Measurements from ENCODE around the gene ARHGEF28. TPM values are rescaled to one million over a fixed set of nuclear protein-coding genes. Genes with fewer than 3 reads are reported as not detected.

Gene ARHGEF28
- total RNA-seq, 2 donors from 2014 or later, result 0.16 to 0.17 TPM

DNA sequence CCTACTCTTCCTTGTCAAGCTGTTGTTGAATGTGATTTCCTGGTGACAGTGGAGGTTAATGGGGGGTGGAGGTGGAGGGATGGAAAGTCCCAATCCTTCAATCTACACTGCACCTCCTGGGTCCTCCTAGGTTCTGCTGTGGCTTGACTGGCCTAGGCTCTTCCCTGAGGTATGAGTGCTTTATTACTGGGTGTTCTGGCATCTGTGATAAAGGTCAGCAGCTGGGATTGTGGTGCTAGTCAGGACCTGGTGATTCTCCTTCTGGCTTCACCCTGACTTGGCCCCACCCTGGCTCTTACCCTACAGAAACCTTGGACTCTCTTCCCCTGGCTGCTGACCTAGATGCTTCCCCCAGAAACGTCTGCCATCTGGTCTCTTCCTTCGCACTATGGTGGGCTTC is 194.3 kb downstream of the ARHGEF28 start:
- Mint-ChIP-seq H3K36me3 (ENCODE audit: low read depth) (no peaks in the 10 kb centered on the region), H3K4me1 (no peaks in the 10 kb centered on the region), H3K27ac (no peak overlapping the region), H3K27me3 (peaks cover 5% of the 10 kb centered on the region), H3K4me3 (no peak overlapping the region), H3K9me3 (no peaks in the 10 kb centered on the region)
- no peak for ATAC-seq (replicated peaks)

DNA sequence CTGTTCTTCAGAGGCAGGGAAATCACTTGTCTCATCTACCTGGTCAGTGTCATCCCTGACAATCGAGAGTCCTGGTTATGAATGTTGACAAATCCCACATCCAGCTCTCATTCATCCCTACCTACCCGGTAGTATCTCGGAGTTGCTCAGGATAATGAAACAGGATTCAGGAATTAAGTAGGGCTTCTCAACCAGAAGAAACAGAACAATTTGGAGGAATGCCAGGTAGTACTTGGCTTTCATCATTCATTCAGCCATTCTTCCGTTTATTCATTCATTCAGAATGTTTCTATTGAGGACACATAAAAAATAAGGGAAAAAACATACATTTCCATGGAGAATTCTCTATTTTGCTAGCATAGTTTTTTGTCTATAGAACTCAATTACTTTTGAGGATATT is 195.0 kb downstream of the ARHGEF28 start:
- H3K9me3 Mint-ChIP-seq, result no peaks in the 10 kb centered on the region
- peaks cover 5% of the 10 kb centered on the region for H3K27me3 Mint-ChIP-seq
- no peaks in the 10 kb centered on the region for H3K36me3 Mint-ChIP-seq (ENCODE audit: low read depth)
- H3K4me1 Mint-ChIP-seq, result no peaks in the 10 kb centered on the region
- H3K27ac Mint-ChIP-seq, result no peak overlapping the region
- H3K4me3 Mint-ChIP-seq, result no peak overlapping the region
- no peak for ATAC-seq (replicated peaks)

DNA sequence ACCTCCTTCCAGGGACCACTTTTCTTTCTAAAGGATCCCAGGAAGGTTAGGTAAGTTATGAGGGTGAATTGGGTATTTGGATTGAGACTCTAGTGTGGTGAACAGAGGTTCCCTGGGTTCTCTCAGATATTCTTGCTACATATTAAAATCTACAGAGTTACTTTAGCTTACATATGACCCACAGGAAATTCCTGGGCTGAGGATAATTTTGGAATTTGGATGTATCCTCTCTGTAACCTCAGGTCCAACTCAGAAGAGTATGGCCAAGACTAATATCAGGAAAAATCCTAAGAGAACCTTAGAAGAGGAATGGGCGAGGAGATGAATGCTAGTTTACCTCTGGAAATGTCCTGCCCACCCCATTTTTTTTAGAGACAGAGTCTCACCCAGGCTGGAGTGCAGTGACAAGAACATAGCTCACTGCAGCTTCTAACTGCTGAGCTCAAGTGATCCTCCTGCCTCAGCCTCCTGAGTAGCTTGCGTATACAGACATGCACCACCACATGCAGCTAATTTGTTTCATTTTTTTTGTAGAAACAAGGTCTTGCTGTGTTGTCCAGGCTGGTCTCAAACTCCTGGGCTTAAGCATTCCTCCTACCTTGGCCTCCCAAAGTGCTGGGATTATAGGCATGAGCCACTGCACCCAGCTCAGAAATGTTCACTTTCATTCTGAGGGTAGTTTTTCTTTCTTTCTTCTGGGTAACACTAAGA is 196.4 kb downstream of the ARHGEF28 start:
- H3K36me3 Mint-ChIP-seq (ENCODE audit: low read depth), result no peaks in the 10 kb centered on the region
- H3K4me1 Mint-ChIP-seq, result no peaks in the 10 kb centered on the region
- no peaks in the 10 kb centered on the region for H3K9me3 Mint-ChIP-seq
- no peak for ATAC-seq (replicated peaks)
- H3K27ac Mint-ChIP-seq, result no peak overlapping the region
- no peak overlapping the region for H3K4me3 Mint-ChIP-seq
- H3K27me3 Mint-ChIP-seq, result peaks cover 5% of the 10 kb centered on the region

DNA sequence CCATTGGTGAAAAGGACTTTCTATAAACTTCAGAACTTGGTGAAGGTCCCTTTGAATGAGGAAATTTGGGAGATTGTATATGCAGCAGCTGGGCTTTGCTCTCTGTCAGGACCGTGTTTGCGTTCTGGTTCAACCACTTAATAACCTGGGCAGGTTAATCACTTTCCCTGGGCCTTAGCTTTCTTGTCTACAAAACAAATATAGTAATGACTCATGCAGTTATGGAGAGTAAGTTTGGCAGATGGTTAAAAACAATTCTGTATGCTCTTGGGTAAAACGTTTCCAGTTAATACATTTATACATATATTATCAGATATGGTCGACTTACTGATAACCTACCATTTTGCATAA is 197.0 kb downstream of the ARHGEF28 start:
- no peaks in the 10 kb centered on the region for H3K36me3 Mint-ChIP-seq (ENCODE audit: low read depth)
- H3K9me3 Mint-ChIP-seq, result no peaks in the 10 kb centered on the region
- no peaks in the 10 kb centered on the region for H3K4me1 Mint-ChIP-seq
- H3K27ac Mint-ChIP-seq, result no peak overlapping the region
- no peak for ATAC-seq (replicated peaks)
- peaks cover 5% of the 10 kb centered on the region for H3K27me3 Mint-ChIP-seq
- H3K4me3 Mint-ChIP-seq, result no peak overlapping the region

DNA sequence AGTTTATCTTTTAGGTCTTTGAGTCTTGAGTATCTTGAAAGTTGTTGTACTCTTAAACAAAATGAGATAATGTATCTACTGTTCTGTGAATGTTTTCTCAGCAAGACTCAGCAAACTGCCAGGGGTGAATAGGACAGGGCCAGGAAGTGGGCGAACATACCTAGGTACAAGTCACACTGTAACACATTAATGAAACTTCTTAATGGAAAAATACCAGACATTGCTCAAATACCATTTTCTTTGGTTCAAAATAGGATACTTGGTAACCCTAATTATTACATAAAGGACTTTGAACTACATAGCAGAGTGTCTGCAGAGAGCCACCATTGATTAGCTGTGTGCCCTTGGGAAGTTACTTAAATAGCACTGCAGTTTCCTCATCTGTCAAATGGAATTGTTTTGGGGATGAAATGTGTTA is 197.5 kb downstream of the ARHGEF28 start:
- H3K27me3 Mint-ChIP-seq, result peaks cover 5% of the 10 kb centered on the region
- ATAC-seq (replicated peaks), result no peak
- H3K4me1 Mint-ChIP-seq, result no peaks in the 10 kb centered on the region
- H3K27ac Mint-ChIP-seq, result no peak overlapping the region
- no peaks in the 10 kb centered on the region for H3K9me3 Mint-ChIP-seq
- H3K36me3 Mint-ChIP-seq (ENCODE audit: low read depth), result no peaks in the 10 kb centered on the region
- no peak overlapping the region for H3K4me3 Mint-ChIP-seq

DNA sequence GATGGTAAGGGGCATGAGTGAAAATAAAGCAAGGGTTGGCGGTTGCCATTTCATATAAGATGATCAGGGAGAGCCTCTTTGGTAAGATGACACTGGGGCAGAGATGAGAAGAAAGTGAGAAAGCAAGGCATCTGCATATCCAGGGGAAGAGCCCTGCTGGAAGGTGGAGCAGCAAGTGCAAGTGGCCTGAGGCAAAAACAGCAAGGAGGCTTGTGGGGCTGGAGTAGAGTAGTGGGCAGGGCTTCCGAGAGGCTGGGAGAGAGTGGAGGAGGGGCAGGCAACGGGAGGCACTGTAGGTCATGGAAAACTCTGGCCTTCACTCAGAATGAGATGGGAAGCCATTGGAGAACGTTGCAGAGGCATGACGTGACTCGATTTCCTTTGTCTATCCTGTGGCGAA is 199.2 kb downstream of the ARHGEF28 start:
- H3K9me3 Mint-ChIP-seq, result no peaks in the 10 kb centered on the region
- H3K27me3 Mint-ChIP-seq, result peaks cover 5% of the 10 kb centered on the region
- H3K4me1 Mint-ChIP-seq, result no peaks in the 10 kb centered on the region
- no peak overlapping the region for H3K27ac Mint-ChIP-seq
- no peak overlapping the region for H3K4me3 Mint-ChIP-seq
- ATAC-seq (replicated peaks), result no peak
- no peaks in the 10 kb centered on the region for H3K36me3 Mint-ChIP-seq (ENCODE audit: low read depth)

DNA sequence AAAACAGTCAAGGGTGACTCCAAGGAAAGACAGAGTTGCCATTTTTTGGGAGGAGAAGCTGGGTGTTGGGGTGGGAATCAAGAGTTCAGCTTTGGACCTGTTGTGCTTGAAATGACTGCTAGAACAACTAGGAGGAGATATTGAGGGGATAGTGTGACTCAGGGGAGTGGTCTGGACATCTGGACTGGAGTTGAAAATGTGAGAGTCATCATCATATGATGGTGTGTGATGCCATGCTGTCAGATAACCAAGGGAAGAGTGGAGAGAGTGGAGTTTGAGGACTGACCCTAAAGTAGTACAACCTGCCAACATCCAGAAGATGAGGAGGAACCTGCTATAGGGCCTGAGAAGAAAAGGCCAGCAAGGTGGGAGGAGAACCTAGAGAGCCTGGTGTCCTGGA is 199.7 kb downstream of the ARHGEF28 start:
- Mint-ChIP-seq H3K27me3 (peaks cover 2% of the 10 kb centered on the region), H3K9me3 (no peaks in the 10 kb centered on the region), H3K4me1 (no peaks in the 10 kb centered on the region), H3K36me3 (ENCODE audit: low read depth) (no peaks in the 10 kb centered on the region), H3K4me3 (no peak overlapping the region), H3K27ac (no peak overlapping the region)
- ATAC-seq (replicated peaks), result no peak

DNA sequence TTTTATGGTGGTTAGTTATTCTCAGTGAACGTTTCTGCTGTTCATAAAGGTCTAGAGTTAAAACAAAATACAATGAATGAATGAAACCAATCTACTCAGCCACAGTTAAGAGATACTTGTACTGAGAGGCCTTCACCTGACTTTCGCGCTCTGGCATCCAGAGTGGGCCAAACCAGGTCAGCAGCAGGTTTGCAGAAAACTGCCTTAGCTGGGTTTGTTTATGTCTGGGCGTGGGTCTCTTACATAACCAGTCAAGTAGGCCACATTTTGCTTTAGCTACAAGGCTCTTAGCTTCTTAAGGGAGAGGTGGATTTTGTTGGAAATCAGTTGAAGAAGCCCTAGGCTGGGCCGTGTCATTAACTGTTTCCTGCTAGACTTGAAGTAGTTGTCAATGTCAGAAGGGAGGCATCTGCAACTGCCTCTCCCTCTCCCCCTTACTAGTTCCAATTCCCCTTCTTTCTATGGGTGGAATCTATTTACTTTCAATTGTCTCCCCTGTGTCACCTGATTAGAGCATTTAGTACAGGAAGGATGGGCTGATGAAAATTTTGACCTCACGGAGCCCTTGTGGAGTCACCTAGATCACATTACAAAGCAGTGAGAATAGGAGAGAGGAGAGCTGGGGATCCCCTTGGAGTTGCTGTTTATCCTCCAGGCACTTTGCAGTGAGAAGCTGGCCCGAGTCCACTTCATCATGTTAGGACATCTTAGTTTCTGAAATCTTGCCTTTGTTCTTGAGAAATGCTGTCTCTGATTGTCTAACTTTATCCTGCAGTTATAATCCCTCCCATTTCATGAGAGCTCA is 200.5 kb downstream of the ARHGEF28 start:
- no peak overlapping the region for H3K27ac Mint-ChIP-seq
- no peaks in the 10 kb centered on the region for H3K27me3 Mint-ChIP-seq
- no peak overlapping the region for H3K4me3 Mint-ChIP-seq
- no peaks in the 10 kb centered on the region for H3K36me3 Mint-ChIP-seq (ENCODE audit: low read depth)
- no peaks in the 10 kb centered on the region for H3K9me3 Mint-ChIP-seq
- ATAC-seq (replicated peaks), result no peak
- H3K4me1 Mint-ChIP-seq, result no peaks in the 10 kb centered on the region

DNA sequence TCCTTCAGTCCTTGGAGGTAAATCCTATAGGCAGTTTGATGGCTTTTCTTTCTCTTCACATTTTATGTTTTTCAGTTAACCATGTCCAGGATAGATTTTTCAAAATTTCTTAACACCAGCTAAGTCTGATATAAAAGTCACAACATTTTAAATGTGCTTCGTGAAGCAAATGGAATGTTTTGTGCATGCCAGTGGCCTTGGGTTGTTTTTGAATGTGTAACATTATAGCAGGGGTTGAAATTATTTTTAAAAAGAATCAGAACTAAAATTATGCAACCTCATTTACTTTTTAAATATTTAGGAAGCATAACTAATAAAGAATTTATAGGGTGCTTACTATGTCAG is 201.1 kb downstream of the ARHGEF28 start:
- Mint-ChIP-seq H3K4me3 (no peak overlapping the region), H3K9me3 (no peaks in the 10 kb centered on the region), H3K4me1 (no peaks in the 10 kb centered on the region), H3K36me3 (ENCODE audit: low read depth) (no peaks in the 10 kb centered on the region), H3K27ac (no peak overlapping the region), H3K27me3 (no peaks in the 10 kb centered on the region)
- ATAC-seq (replicated peaks), result no peak

DNA sequence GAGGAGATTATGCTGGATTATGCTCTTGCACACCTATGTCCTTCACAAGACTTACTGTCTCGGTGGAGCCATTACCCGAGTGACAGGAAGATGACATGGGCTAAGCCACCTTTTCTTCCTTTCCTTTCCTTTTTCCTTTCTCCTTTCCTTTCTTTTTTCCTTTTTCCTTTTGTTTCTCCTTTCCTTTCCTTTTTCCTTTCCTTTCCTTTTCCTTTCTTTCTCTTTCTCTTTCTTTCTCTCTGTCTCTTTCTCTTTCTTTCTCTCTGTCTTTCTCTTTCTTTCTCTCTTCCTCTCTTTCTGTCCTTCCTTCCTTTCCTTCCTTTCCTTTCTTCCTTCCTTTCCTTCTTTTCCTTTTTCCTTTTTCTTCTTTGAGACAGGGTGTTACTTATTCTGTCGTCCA is 202.5 kb downstream of the ARHGEF28 start:
- no peak for ATAC-seq (replicated peaks)
- H3K4me3 Mint-ChIP-seq, result no peak overlapping the region
- no peaks in the 10 kb centered on the region for H3K9me3 Mint-ChIP-seq
- no peak overlapping the region for H3K27ac Mint-ChIP-seq
- H3K4me1 Mint-ChIP-seq, result no peaks in the 10 kb centered on the region
- peaks cover 6% of the 10 kb centered on the region for H3K27me3 Mint-ChIP-seq
- H3K36me3 Mint-ChIP-seq (ENCODE audit: low read depth), result no peaks in the 10 kb centered on the region

DNA sequence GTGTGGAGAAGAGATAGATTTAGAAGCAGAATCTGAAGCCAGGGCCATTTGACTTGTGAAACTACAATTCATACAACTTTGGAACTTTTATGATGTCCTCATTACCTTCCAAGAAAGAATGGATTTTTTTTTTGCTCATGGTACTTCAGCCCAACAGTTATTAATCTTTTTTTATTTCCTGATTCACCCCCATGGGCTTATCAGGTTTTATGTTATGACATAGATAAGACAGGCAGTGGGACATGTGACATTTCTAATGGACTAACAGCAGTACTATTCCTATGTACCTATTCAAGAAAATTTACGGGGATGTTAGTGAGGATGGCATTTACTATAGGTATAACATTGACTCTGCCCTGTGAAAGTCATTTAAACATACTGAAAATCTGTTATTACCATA is 204.7 kb downstream of the ARHGEF28 start:
- H3K4me3 Mint-ChIP-seq, result no peak overlapping the region
- ATAC-seq (replicated peaks), result no peak
- no peaks in the 10 kb centered on the region for H3K9me3 Mint-ChIP-seq
- H3K36me3 Mint-ChIP-seq (ENCODE audit: low read depth), result no peaks in the 10 kb centered on the region
- no peak overlapping the region for H3K27ac Mint-ChIP-seq
- peaks cover 6% of the 10 kb centered on the region for H3K27me3 Mint-ChIP-seq
- no peaks in the 10 kb centered on the region for H3K4me1 Mint-ChIP-seq

DNA sequence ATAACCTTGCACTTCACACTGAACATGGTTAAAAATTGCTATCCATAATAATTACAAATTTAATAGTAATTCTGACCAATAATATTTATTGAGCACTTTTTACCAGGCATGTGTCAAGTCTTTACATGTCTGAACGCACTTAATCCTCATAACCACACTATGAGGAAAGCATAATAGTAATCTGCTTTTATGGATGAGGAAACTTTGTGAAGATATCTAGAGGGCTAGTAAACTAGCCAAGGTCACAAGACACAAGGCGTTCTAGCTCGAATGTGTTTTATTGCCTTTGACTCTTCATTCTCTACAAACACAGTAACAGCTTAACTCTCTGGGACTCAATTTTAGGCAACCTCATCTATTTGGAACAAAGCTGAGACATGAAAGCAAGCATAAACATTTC is 205.1 kb downstream of the ARHGEF28 start:
- ATAC-seq (replicated peaks), result no peak
- Mint-ChIP-seq H3K27me3 (peaks cover 6% of the 10 kb centered on the region), H3K36me3 (ENCODE audit: low read depth) (no peaks in the 10 kb centered on the region), H3K4me3 (no peak overlapping the region), H3K27ac (no peak overlapping the region), H3K9me3 (no peaks in the 10 kb centered on the region), H3K4me1 (no peaks in the 10 kb centered on the region)

DNA sequence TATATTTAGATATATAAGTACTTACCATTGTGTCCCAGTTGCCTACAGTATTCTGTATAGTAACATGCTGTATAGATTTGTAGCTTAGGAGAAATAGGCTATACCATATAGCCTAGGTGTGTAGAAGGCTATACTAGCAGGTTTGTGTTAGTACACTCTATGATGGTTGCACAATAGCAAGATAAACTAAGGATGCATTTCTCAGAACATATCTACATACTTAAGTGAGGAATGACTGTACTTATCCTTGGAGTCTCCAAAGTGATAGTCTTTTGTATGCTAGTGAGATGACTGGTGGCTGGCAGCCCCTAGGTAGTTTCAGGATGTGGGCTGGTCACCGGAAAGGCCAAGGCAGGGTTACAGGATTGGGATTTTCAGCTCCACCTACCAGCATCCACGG is 208.7 kb downstream of the ARHGEF28 start:
- ATAC-seq (replicated peaks), result no peak
- H3K36me3 Mint-ChIP-seq (ENCODE audit: low read depth), result no peaks in the 10 kb centered on the region
- peaks cover 16% of the 10 kb centered on the region for H3K27me3 Mint-ChIP-seq
- H3K4me3 Mint-ChIP-seq, result no peak overlapping the region
- H3K4me1 Mint-ChIP-seq, result no peaks in the 10 kb centered on the region
- no peak overlapping the region for H3K27ac Mint-ChIP-seq
- H3K9me3 Mint-ChIP-seq, result no peaks in the 10 kb centered on the region

DNA sequence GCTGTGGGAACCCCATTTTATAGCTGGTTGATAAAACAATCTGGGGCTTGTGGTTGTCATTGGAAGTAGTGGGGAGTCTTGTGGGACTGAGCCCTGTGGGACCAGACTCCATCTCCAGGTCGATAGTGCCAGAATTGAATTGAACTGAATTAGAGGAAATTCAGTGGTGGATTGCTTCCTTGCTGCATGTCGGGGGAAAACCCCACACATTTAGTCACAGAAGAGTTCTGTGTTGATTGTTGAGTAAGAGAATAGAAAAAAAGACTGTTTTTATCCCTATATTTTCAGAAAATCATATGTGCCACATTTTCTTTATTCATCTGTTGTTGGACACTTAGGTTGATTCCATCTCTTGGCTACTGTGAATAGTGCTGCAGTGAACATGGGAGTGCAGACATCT is 209.7 kb downstream of the ARHGEF28 start:
- Mint-ChIP-seq H3K36me3 (ENCODE audit: low read depth) (no peaks in the 10 kb centered on the region), H3K27ac (no peak overlapping the region), H3K27me3 (peaks cover 17% of the 10 kb centered on the region), H3K9me3 (no peaks in the 10 kb centered on the region), H3K4me3 (no peak overlapping the region), H3K4me1 (no peaks in the 10 kb centered on the region)
- no peak for ATAC-seq (replicated peaks)

DNA sequence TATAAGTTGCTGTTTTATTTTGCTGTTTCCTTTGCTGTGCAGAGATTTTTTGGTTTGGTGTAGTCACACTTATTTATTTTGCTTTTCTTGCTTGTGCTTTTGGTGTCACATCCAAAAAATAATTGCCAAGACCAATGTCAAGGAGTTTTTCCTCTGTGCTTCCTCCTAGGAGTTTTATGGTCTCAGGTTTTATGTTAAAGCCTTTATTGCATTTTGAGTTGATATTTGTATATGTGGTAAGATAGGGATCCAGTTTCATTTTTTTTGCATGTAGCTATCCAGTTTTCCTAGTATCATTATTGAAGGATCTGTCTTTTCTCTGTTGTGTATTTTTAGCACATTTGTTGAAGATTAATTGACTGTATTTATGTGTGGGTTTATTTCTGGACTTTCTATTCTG is 210.6 kb downstream of the ARHGEF28 start:
- Mint-ChIP-seq H3K27me3 (peaks cover 17% of the 10 kb centered on the region), H3K36me3 (ENCODE audit: low read depth) (no peaks in the 10 kb centered on the region), H3K27ac (no peak overlapping the region), H3K4me3 (no peak overlapping the region), H3K4me1 (no peaks in the 10 kb centered on the region), H3K9me3 (no peaks in the 10 kb centered on the region)
- no peak for ATAC-seq (replicated peaks)

Measured in activated T-helper 17 cell treated with anti-CD3 and anti-CD28 coated beads, Interleukin-2, amount 50 U/mL, for 72 hours (primary cell).